SU-DHL-6 (cell line): ENCODE data around the gene OXA1L.

ENCODE experiments used
- H2AFZ ChIP-seq: fragments of 200-600 bp; sonication (generic); 2 replicates; pipeline ENCODE4 v1.6.1; 2014; ENCODE audit warnings: low read depth, mild to moderate bottlenecking, moderate library complexity, mixed read lengths, antibody characterized with exemption, low read length; ENCODE audit not compliant: severe bottlenecking
- H3F3A ChIP-seq: fragments of 200-600 bp; shearing (Covaris generic); 2 replicates; pipeline ENCODE4 v1.6.0; 2016; ENCODE audit warnings: antibody characterized with exemption, mild to moderate bottlenecking; ENCODE audit not compliant: insufficient read depth
- H3K27ac ChIP-seq: fragments of 200-600 bp; sonication (generic); 2 replicates; pipeline ENCODE4 v1.5.1; 2016; ENCODE audit warnings: low read depth, mild to moderate bottlenecking, low read length, moderate library complexity, mixed read lengths
- H3K27me3 ChIP-seq: fragments of 200-600 bp; sonication (generic), shearing (Covaris generic); 2 replicates; pipeline ENCODE4 v1.6.0; 2014; ENCODE audit warnings: mild to moderate bottlenecking, low read length
- H3K36me3 ChIP-seq: fragments of 200-600 bp; sonication (generic); 2 replicates; pipeline ENCODE4 v1.6.1; 2014; ENCODE audit warnings: mild to moderate bottlenecking, low read length, mixed read lengths
- H3K4me2 ChIP-seq: fragments of 300-600, 200-600 bp; shearing (Covaris generic), sonication (generic); 2 replicates; pipeline ENCODE4 v1.6.0; 2014; ENCODE audit warnings: low read length, low read depth, mild to moderate bottlenecking; ENCODE audit not compliant: poor library complexity, severe bottlenecking
- H3K4me3 ChIP-seq: fragments of 200-600 bp; sonication (generic); 2 replicates; pipeline ENCODE4 v1.5.1; 2014; ENCODE audit warnings: antibody characterized with exemption, low read length, mild to moderate bottlenecking, mixed read lengths; ENCODE audit not compliant: insufficient read depth, poor library complexity, severe bottlenecking
- H3K79me2 ChIP-seq: fragments of 200-600 bp; sonication (generic); 2 replicates; pipeline ENCODE4 v1.6.1; 2014; ENCODE audit warnings: mild to moderate bottlenecking, low read length, moderate library complexity; ENCODE audit not compliant: insufficient read depth
- H3K9ac ChIP-seq: fragments of 200-600 bp; sonication (generic); 2 replicates; pipeline ENCODE4 v1.7.0; 2014; ENCODE audit warnings: mild to moderate bottlenecking, low read length
- H3K9me2 ChIP-seq: fragments of 200-600 bp; sonication (generic); replicated peaks from 2 replicates; pipeline ENCODE4 v1.6.1; 2014; ENCODE audit warnings: low read length; ENCODE audit not compliant: insufficient read depth
- H3K9me3 ChIP-seq: fragments of 200-600 bp; sonication (generic); 2 replicates; pipeline ENCODE4 v1.6.1; 2014; ENCODE audit warnings: low read length, mixed read lengths; ENCODE audit not compliant: insufficient read depth
- H4K20me1 ChIP-seq: fragments of 200-600 bp; sonication (generic); 2 replicates; pipeline ENCODE4 v1.6.1; 2014; ENCODE audit warnings: low read depth, mild to moderate bottlenecking, antibody characterized with exemption, low read length, moderate library complexity, mixed read lengths
- CTCF ChIP-seq: fragments of 200-600 bp; sonication (generic); IDR thresholded peaks from one replicate; pipeline ENCODE4 v1.5.1; 2017; ENCODE audit warnings: antibody characterized with exemption, mild to moderate bottlenecking, low read length, moderate library complexity; ENCODE audit not compliant: insufficient read depth, poor library complexity, severe bottlenecking
- EZH2phosphoT487 ChIP-seq: fragments of 200-600 bp; sonication (generic), shearing (Covaris generic); conservative IDR thresholded peaks from 2 replicates; pipeline ENCODE4 v1.6.1; 2018; ENCODE audit warnings: mild to moderate bottlenecking, antibody characterized with exemption, low read length, moderate library complexity, mixed read lengths

OXA1L gene

GRCh38 chr14:22768947-22769346 lies 2.5 kb downstream of the OXA1L start:
- Histone ChIP-seq H3K9ac (no peak overlapping the region), H3K9me3 (no peaks in the 10 kb centered on the region), H3F3A (peaks cover 18% of the 10 kb centered on the region; the same call in 1 of the 2 replicates), H3K79me2 (peaks cover 29% of the 10 kb centered on the region), H3K27me3 (no peaks in the 10 kb centered on the region), H3K9me2 (no peaks in the 10 kb centered on the region), H4K20me1 (no peaks in the 10 kb centered on the region; the same call in 1 of the 2 replicates), H2AFZ (no peak overlapping the region), H3K27ac (no peak overlapping the region), H3K4me2 (no peak overlapping the region), H3K4me3 (no peak overlapping the region), H3K36me3 (peaks cover 13% of the 10 kb centered on the region)
- TF ChIP-seq CTCF (no peak), EZH2phosphoT487 (no peak)

GRCh38 chr14:22769369-22769768 lies 2.9 kb downstream of the OXA1L start:
- Histone ChIP-seq H3K79me2 (peaks cover 29% of the 10 kb centered on the region), H3K27me3 (no peaks in the 10 kb centered on the region), H3K9me2 (no peaks in the 10 kb centered on the region), H3K4me3 (no peak overlapping the region), H3K36me3 (peaks cover 13% of the 10 kb centered on the region), H3F3A (peaks cover 19% of the 10 kb centered on the region; the same call in 1 of the 2 replicates), H3K4me2 (no peak overlapping the region), H3K9me3 (no peaks in the 10 kb centered on the region), H3K9ac (no peak overlapping the region), H2AFZ (no peak overlapping the region), H3K27ac (no peak overlapping the region), H4K20me1 (no peaks in the 10 kb centered on the region; the same call in 1 of the 2 replicates)
- no peak for TF ChIP-seq EZH2phosphoT487
- no peak for TF ChIP-seq CTCF

- H3K9ac ChIP-seq = no peak overlapping the region
- TF ChIP-seq EZH2phosphoT487 (no peak), CTCF (no peak)
- no peaks in the 10 kb centered on the region; the same call in 1 of the 2 replicates for H4K20me1 ChIP-seq
- H3K27ac ChIP-seq = no peak overlapping the region
- H3K4me3 ChIP-seq = no peak overlapping the region
- peaks cover 13% of the 10 kb centered on the region for H3K36me3 ChIP-seq
- H3K4me2 ChIP-seq = no peak overlapping the region
- no peaks in the 10 kb centered on the region for H3K27me3 ChIP-seq
- no peaks in the 10 kb centered on the region for H3K9me2 ChIP-seq
- H2AFZ ChIP-seq = no peak overlapping the region
- peaks cover 29% of the 10 kb centered on the region for H3K79me2 ChIP-seq
- peaks cover 24% of the 10 kb centered on the region; the same call in 1 of the 2 replicates for H3F3A ChIP-seq
- no peaks in the 10 kb centered on the region for H3K9me3 ChIP-seq
Observed at GRCh38 chr14:22770481-22771187, 4.1 kb downstream of the OXA1L start.
